WI38 (cell line): ENCODE data around the gene SMCR8.

Experiments used
- H3K4me3 ChIP-seq: 2 replicates; pipeline ENCODE4 v1.5.1; 2011; ENCODE audit warnings: low read depth, mild to moderate bottlenecking, control low read depth, low read length
- TF ChIP-seq, protein P1 (sequence below): IDR thresholded peaks from 2 replicates; pipeline ENCODE4 v1.5.1; 2012; ENCODE audit warnings: low read depth, mild to moderate bottlenecking, control low read depth, low read length

SMCR8 gene, protein sequence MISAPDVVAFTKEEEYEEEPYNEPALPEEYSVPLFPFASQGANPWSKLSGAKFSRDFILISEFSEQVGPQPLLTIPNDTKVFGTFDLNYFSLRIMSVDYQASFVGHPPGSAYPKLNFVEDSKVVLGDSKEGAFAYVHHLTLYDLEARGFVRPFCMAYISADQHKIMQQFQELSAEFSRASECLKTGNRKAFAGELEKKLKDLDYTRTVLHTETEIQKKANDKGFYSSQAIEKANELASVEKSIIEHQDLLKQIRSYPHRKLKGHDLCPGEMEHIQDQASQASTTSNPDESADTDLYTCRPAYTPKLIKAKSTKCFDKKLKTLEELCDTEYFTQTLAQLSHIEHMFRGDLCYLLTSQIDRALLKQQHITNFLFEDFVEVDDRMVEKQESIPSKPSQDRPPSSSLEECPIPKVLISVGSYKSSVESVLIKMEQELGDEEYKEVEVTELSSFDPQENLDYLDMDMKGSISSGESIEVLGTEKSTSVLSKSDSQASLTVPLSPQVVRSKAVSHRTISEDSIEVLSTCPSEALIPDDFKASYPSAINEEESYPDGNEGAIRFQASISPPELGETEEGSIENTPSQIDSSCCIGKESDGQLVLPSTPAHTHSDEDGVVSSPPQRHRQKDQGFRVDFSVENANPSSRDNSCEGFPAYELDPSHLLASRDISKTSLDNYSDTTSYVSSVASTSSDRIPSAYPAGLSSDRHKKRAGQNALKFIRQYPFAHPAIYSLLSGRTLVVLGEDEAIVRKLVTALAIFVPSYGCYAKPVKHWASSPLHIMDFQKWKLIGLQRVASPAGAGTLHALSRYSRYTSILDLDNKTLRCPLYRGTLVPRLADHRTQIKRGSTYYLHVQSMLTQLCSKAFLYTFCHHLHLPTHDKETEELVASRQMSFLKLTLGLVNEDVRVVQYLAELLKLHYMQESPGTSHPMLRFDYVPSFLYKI

DNA sequence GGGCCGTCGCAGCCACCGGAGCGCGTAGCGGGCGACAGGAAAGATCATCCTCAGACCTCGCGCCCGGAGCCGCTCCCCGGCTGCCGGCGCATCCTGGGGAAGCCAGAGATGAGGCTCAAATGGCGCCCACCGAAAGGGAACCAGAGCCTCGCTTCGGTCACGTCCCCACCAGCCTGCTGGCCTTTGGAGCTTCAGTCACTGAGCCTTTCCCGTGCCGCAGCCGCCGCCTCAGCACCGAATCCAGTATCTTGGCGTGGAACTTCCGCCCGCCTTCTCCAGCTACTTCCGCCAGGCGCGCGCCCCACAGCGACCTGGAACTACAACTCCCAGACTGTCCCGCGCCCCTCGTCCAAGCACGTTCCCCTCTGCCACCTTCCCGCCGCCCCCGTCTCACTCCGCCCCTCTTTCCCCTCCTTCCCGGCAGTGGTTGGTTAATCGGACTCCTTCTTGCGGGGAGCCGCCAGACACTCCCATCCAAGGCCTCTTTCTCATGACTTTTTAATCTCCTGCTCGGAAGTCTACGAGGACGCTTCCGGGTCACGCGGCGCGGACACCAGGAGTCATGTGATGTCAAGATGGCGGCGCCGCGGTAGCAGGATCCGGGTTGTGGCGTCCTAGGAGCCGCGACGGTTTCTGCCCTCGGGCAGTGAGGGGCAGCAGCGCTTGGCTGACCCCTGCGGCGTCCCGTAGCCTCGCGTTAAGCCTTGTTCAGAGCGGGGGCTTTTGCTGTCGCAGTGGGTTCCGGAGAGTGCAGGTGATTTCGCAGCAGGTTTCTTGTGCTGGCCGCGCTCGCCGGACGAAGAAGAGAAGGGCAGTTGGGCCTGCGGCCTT is at the start of gene SMCR8, which contains the start of gene TOP3A:
Gene SMCR8 (plus strand): TSS at position 563 of the 831 bp plus-strand sequence. CDS start 497 bp downstream, outside the sequence.
Gene TOP3A (minus strand): TSS at position 264 of the 831 bp plus-strand sequence. CDS start 216 bp downstream, at position 48.
- H3K4me3 ChIP-seq, result peak within 1 kb of the TSS; percentile 78
- TF ChIP-seq, protein P1, sequence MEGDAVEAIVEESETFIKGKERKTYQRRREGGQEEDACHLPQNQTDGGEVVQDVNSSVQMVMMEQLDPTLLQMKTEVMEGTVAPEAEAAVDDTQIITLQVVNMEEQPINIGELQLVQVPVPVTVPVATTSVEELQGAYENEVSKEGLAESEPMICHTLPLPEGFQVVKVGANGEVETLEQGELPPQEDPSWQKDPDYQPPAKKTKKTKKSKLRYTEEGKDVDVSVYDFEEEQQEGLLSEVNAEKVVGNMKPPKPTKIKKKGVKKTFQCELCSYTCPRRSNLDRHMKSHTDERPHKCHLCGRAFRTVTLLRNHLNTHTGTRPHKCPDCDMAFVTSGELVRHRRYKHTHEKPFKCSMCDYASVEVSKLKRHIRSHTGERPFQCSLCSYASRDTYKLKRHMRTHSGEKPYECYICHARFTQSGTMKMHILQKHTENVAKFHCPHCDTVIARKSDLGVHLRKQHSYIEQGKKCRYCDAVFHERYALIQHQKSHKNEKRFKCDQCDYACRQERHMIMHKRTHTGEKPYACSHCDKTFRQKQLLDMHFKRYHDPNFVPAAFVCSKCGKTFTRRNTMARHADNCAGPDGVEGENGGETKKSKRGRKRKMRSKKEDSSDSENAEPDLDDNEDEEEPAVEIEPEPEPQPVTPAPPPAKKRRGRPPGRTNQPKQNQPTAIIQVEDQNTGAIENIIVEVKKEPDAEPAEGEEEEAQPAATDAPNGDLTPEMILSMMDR, result no peak

DNA sequence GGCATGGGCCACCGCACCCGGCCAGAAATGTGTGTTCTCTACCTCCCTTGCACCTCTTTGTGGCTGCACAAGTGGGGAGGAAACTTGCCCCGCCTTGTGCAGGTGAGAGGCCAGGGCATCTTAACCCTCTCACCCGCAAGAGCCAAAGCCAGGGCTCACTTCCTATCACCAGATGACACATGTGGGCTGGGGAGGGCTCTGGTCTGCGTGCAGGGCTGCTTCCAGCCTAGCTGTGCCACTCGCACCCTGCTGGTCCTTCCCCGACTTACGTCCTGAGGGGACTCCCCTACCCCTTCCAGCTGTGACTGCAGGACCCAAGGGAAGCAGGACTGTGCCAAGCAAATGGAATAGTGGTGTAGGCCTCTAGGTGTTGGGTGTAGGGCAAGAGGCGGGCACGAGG is 47.7 kb upstream of the SMCR8 start:
- H3K4me3 ChIP-seq, result no peak overlapping the region
- TF ChIP-seq, protein P1, result no peak

DNA sequence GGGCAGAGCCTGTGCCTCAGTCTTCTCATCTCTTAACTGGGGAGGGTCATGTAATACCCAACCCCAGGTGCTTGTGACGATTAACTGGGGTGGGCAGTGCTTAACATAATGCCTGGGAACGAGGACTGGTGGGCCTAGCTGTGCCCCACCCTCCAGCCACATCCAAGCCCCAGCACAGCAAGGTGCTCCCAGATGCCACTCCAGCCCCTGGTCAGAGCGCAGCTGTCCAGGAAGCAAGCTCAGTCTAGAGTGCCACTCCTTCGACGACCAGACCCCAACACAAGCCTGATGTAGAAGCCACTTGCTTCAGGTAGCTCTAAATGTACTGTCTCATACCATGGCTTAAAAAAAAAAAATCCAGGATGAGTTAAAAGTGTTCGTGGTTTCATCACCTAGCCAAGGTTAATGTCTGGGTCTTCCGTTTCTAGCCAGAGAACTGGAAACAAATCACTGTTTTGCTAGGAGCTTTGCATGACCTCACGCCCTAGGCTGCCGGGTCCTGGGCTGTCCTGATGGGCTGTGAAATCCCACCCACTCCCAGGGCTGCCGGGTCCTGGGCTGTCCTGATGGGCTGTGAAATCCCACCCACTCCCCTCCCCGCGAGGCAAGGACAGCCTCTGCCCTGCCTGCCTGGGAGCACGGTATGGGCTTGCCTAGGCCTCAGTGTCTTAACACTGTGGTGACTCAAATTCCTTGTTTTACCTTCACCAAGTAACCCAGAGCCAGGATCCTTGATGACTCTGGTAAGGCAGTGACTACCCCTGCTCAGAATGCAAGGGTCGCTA is 47.0 kb upstream of the SMCR8 start:
- H3K4me3 ChIP-seq, result no peak overlapping the region
- TF ChIP-seq, protein P1, result no peak

DNA sequence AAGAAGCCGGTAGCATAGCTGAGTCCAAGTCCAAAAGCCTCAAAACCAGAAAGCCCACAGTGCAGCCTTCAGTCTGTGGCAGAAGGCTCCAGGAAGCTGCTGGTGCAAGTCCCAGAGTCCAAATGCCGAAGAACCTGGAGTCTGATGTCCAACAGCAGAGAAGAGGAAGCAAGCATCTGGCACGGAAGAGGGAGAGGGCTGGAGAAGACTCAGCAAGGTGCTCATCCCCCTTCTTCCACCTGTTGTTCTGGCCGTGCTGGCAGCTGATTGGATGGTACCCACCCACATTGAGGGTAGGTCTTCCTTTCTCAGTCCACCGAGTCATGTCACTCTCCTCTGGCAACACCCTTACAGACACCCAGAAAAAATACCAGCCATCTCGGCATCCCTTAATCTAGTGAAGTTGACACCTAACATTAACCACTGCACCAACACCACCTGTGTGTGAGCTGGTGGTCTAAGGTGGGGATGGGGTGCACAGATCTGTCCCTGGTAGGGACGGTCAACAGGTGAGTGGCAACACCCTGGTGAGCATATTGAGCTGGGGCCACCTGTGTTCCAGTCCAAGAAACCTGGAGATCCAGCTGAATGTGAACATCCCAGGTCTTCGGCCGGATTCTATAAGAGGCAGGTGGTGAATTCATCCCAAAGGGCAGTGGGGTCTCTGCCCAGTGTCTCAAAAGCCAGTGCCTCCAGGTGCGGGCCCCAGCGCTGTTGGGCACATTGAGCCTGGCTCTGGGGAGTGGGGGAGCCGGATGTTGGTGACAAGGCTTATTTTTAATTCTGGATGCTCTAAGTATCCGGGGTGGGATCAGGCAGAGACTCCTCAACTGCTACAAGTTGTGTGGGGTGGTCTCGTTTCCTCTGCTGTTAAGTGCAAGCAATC is 44.8 kb upstream of the SMCR8 start:
- H3K4me3 ChIP-seq, result no peak overlapping the region
- TF ChIP-seq, protein P1, result no peak

DNA sequence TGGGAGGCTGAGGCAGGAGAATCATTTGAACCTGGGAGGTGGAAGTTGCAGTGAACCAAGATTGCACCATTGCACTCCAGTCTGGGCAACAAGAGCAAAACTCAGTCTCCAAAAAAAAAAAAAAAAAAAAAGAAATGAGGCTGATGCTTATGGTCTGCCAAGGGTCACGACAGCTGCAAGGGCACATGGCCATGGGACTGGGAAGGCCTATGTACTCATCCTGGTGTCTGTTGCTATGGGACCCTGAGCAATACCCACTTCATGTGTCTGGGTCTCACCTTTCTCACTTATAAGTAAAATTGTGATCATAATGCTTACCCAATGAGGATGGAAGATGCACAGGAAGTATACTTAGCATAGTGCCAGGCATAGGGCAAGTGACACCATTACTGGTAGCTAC is 38.0 kb upstream of the SMCR8 start:
- TF ChIP-seq, protein P1, result no peak

More for the DNA sequence above, 38.0 kb upstream of the SMCR8 start:
- H3K4me3 ChIP-seq, result no peak overlapping the region
